ENCODE measurements around the gene TLR6. TPM values are rescaled to one million over a fixed set of nuclear protein-coding genes. Genes with fewer than 3 reads are reported as not detected.
A peak's percentile ranks its signal among the peaks of the same experiment; 100 is the strongest.

Gene TLR6
- total and polyA plus RNA-seq, 8 donors = 0.07 to 3.9 (median 0.45) TPM

DNA sequence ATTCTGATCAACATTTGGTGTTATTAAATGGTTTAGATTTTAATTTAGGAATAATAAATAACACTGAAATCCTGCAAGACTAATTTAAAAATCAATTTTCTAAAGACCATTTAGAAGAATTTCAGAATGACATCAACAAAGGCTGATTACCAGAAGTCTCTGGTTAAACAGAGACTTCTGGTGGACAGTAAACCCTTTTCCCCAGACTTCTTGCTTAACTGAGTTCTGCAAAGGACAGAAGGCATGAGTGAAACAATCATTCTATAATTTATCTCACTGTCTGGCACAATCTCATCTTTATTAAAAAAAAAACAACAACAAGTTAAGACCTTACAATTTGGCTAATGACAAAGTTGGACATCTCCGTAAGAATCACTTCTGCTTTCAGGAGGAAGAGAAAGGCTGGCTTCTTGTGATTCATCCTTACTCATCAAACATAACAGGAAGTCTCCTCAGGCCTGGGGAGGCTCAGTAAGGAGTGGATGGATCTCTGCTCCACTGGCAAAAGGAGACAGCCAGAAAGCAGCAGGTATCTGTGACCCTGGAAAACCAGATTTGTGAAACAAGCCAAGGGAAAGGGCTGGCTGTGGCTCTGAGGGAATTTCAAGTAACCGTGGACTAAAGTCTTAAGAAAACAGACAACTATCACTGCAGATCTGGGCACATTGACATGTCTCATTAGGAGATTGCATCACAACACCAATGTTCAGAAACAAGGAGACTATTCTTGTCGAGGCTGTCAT lies 908 bp upstream of the TLR6 start:
- peaks cover 0 to 4% (median 0%) of the 10 kb centered on the region in 3 donors for H3K4me1 ChIP-seq
- 55 to 56% methylated on average over 3 of the region's 3 CpGs for WGBS, 2 donors
- DNase-seq (peak in 1 of 6 donors; percentile 42), FAIRE-seq (no peak), ATAC-seq (peak in 3 of 4 donors; percentile 46 to 77 (median 68))
- H3K4me3 ChIP-seq = no peak overlapping the region
- H3K27ac ChIP-seq = peak overlapping the region in 2 of 4 donors; percentile 52 to 53
- H3K27me3 ChIP-seq = no peaks in the 10 kb centered on the region
- intact Hi-C loops (cut with DNase I) = no loop called here
- no peaks in the 10 kb centered on the region for H3K9me3 ChIP-seq
- no peaks in the 10 kb centered on the region for H3K36me3 ChIP-seq
- TF ChIP-seq, protein P1, sequence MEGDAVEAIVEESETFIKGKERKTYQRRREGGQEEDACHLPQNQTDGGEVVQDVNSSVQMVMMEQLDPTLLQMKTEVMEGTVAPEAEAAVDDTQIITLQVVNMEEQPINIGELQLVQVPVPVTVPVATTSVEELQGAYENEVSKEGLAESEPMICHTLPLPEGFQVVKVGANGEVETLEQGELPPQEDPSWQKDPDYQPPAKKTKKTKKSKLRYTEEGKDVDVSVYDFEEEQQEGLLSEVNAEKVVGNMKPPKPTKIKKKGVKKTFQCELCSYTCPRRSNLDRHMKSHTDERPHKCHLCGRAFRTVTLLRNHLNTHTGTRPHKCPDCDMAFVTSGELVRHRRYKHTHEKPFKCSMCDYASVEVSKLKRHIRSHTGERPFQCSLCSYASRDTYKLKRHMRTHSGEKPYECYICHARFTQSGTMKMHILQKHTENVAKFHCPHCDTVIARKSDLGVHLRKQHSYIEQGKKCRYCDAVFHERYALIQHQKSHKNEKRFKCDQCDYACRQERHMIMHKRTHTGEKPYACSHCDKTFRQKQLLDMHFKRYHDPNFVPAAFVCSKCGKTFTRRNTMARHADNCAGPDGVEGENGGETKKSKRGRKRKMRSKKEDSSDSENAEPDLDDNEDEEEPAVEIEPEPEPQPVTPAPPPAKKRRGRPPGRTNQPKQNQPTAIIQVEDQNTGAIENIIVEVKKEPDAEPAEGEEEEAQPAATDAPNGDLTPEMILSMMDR (IDR thresholded peaks at IDR 0.05) = no peak

DNA sequence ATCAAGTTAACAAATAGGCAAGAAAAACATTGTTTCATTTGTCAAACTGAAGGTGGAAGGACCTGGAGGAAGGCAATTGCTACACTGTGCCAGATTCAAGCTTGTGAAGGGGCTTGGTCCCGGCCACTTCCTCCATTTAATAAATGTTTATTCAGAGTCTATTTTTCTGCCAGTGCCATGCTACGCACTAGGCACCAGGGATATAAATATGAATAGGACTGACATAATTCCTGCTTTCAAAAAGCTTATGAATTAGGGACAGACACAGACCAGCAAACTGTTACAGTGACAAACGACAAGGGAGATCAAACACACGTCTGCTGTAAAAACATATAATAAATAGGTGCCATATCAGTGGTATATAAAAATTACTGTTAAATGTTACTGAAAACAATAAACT lies 571 bp downstream of the TLR6 start:
- H3K27ac ChIP-seq = peak overlapping the region in 2 of 4 donors; percentile 15 to 60

DNA sequence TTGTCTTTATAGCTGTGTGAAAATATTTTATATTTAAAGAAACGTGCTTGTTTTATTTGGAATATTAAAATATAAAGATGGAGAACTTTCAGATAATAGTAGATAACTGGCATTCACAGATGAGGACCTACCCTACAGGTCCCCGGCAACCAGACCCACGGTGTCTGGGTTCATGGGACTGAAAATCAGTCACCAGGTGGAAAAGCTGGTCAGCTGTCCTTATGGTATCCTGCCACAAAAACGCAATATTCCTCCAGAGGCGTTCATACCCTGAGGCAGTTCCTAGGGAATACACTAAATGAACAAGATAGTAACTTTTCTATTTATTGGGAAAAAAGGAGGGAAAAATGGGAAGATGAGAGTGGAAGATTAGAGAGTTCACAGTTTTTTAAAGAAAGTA lies 1.2 kb downstream of the TLR6 start:
- H3K4me3 ChIP-seq = no peak overlapping the region

More for the DNA sequence above, 571 bp downstream of the TLR6 start:
- no peak for FAIRE-seq
- 52 to 59% methylated on average over 4 of the region's 4 CpGs for WGBS, 2 donors
- Histone ChIP-seq H3K27me3 (no peaks in the 10 kb centered on the region), H3K4me1 (peaks cover 0 to 4% (median 0%) of the 10 kb centered on the region in 3 donors), H3K4me3 (peak overlapping the region in 1 of 4 donors; percentile 28), H3K36me3 (no peaks in the 10 kb centered on the region), H3K9me3 (no peaks in the 10 kb centered on the region)
- DNase-seq = no peak
- TF ChIP-seq, protein P1 (IDR thresholded peaks at IDR 0.05) = no peak
- intact Hi-C loops (cut with DNase I) = no loop called here
- peak in 3 of 4 donors; percentile 61 to 76 (median 63) for ATAC-seq

DNA sequence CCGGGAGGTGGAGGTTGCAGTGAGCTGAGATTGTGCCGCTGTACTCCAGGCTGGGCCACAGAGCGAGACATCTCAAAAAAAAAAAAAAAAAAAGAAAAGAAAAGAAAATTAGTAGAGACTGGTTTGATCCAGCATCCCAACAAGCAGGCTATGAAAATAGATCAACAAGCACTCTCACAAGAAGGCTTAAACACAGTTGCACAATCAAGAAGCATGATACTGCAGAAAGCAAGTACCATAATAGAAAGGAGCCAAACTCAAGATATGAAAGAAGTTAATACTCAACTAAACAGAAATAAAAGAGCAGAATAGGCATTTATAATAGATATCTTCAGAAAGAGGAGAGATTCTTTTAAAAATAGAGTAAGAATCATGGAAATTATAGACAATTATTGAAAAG lies 10.6 kb downstream of the TLR6 start:
- FAIRE-seq (no peak), ATAC-seq (no peak), DNase-seq (no peak)
- H3K27ac ChIP-seq = no peak overlapping the region
- no peaks in the 10 kb centered on the region for H3K4me1 ChIP-seq
- TF ChIP-seq, protein P1 (IDR thresholded peaks at IDR 0.05) = no peak
- H3K27me3 ChIP-seq = no peaks in the 10 kb centered on the region
- 97 to 100% methylated on average over 3 of the region's 3 CpGs for WGBS, 2 donors
- intact Hi-C loops (cut with DNase I) = loop anchor here in 1 of 3 donors (10.0 kb wide), 1 partner anchor 81 kb away; no protein-coding TSS in a partner anchor
- H3K4me3 ChIP-seq = no peak overlapping the region
- H3K9me3 ChIP-seq = no peaks in the 10 kb centered on the region
- no peaks in the 10 kb centered on the region for H3K36me3 ChIP-seq

More for the DNA sequence above, 1.2 kb downstream of the TLR6 start:
- no peaks in the 10 kb centered on the region for H3K27me3 ChIP-seq
- ATAC-seq = no peak
- peak overlapping the region in 1 of 4 donors; percentile 15 for H3K27ac ChIP-seq
- intact Hi-C loops (cut with DNase I) = no loop called here
- 71 to 88% methylated on average over 5 of the region's 5 CpGs for WGBS, 2 donors
- no peak for FAIRE-seq
- no peaks in the 10 kb centered on the region for H3K9me3 ChIP-seq
- H3K36me3 ChIP-seq = no peaks in the 10 kb centered on the region
- no peak for DNase-seq
- TF ChIP-seq, protein P1 (IDR thresholded peaks at IDR 0.05) = no peak
- H3K4me1 ChIP-seq = peaks cover 0 to 4% (median 0%) of the 10 kb centered on the region in 3 donors

DNA sequence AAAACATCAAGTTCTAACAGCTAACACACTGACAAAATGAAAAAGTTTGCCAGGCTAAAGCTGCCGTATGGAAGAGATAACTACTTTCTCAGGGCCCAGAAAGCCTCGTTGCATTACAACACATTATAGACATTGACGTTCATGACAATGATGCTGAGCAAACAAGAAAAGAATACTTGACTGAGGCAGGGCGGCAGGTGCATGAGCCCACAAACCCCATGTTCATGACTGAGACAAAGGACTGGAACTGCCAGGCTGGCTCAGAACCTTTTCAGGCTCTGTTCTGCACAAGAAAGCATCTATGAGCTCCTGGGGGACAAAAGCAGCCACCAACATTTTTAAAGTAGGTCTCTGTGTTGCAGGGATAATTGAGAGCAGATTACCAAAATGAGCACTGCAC lies 13.6 kb downstream of the TLR6 start:
- FAIRE-seq = no peak
- WGBS, 2 donors = 54 to 58% methylated on average over 4 of the region's 4 CpGs
- TF ChIP-seq, protein P1 (IDR thresholded peaks at IDR 0.05) = no peak

More for the DNA sequence above, 13.6 kb downstream of the TLR6 start:
- Histone ChIP-seq H3K27ac (no peak overlapping the region), H3K4me3 (no peak overlapping the region), H3K9me3 (no peaks in the 10 kb centered on the region), H3K4me1 (no peaks in the 10 kb centered on the region), H3K27me3 (no peaks in the 10 kb centered on the region), H3K36me3 (no peaks in the 10 kb centered on the region)
- DNase-seq (no peak), ATAC-seq (no peak)
- intact Hi-C loops (cut with DNase I) = loop anchor here in 1 of 3 donors (10.0 kb wide), 1 partner anchor 78 kb away; no protein-coding TSS in a partner anchor

All from pancreas (tissue), 10 donors.